ENCODE measurements around the gene LRCH4.

The LRCH4 gene

GRCh38 chr7:100604976-100605911 lies 19.3 kb upstream of the LRCH4 start:
- DNase-seq (ENCODE audit: low spot score) = no peak

- DNase-seq (ENCODE audit: low spot score) = no peak
Measured at GRCh38 chr7:100604028-100604975, 18.4 kb upstream of the LRCH4 start.

GRCh38 chr7:100603726-100604027 lies 17.7 kb upstream of the LRCH4 start:
- no peak for DNase-seq (ENCODE audit: low spot score)

GRCh38 chr7:100602889-100603725 lies 17.2 kb upstream of the LRCH4 start:
- DNase-seq (ENCODE audit: low spot score) = no peak

- DNase-seq (ENCODE audit: low spot score) = no peak
Measured at GRCh38 chr7:100600730-100601038, 14.8 kb upstream of the LRCH4 start.

GRCh38 chr7:100599911-100600729 lies 14.2 kb upstream of the LRCH4 start:
- no peak for DNase-seq (ENCODE audit: low spot score)

- DNase-seq (ENCODE audit: low spot score) = no peak
Measured at GRCh38 chr7:100598425-100598824, 12.5 kb upstream of the LRCH4 start.

- DNase-seq (ENCODE audit: low spot score) = no peak
Measured at GRCh38 chr7:100595188-100595587, 9.3 kb upstream of the LRCH4 start.

GRCh38 chr7:100591596-100591995 lies 5.7 kb upstream of the LRCH4 start:
- no peak for DNase-seq (ENCODE audit: low spot score)

- no peak for DNase-seq (ENCODE audit: low spot score)
Measured at GRCh38 chr7:100590077-100590737, 4.3 kb upstream of the LRCH4 start.

GRCh38 chr7:100589341-100589947 lies 3.5 kb upstream of the LRCH4 start:
- DNase-seq (ENCODE audit: low spot score) = no peak

- DNase-seq (ENCODE audit: low spot score) = no peak
Measured at GRCh38 chr7:100588438-100588837, 2.5 kb upstream of the LRCH4 start.

- peak; percentile 100 for DNase-seq (ENCODE audit: low spot score)
Measured at GRCh38 chr7:100586266-100587025, 517 bp upstream of the LRCH4 start, which contains the start of gene FBXO24. Gene FBXO24, plus strand, starts transcription at chr7:100586328. Its CDS starts 298 bp downstream, at chr7:100586626.

GRCh38 chr7:100584683-100585510 lies 1.0 kb downstream of the LRCH4 start:
- no peak for DNase-seq (ENCODE audit: low spot score)

- DNase-seq (ENCODE audit: low spot score) = no peak
Measured at GRCh38 chr7:100584054-100584682, 1.8 kb downstream of the LRCH4 start.

GRCh38 chr7:100583132-100584053 lies 2.5 kb downstream of the LRCH4 start:
- no peak for DNase-seq (ENCODE audit: low spot score)

- no peak for DNase-seq (ENCODE audit: low spot score)
Measured at GRCh38 chr7:100582650-100583049, 3.3 kb downstream of the LRCH4 start.

Measured in HuH-7 (cell line).